ENCODE results near the gene HPRT1.

Gene HPRT1

GRCh38 chrX:134544513-134545151 is 84.7 kb downstream of the HPRT1 start:
- Histone ChIP-seq H3F3A (ENCODE audit: insufficient read depth, low read length) (peaks cover 6% of the 10 kb centered on the region; the same call in 1 of the 2 replicates), H3K4me1 (ENCODE audit: low read length) (0 out of 2 replicates have a peak, but pooled peaks cover 3% of the 10 kb centered on the region), H3K9ac (ENCODE audit: low read length) (no peak overlapping the region), H3K4me2 (ENCODE audit: low read depth, low read length) (no peak overlapping the region), H4K20me1 (ENCODE audit: insufficient read depth, low read length) (no peaks in the 10 kb centered on the region), H3K36me3 (replicated peaks; ENCODE audit: insufficient read depth, low read length) (no peaks in the 10 kb centered on the region), H3K9me3 (replicated peaks; ENCODE audit: insufficient read depth, low read length) (no peaks in the 10 kb centered on the region), H3K9me2 (replicated peaks; ENCODE audit: insufficient read depth, low read length) (no peaks in the 10 kb centered on the region), H2AFZ (ENCODE audit: low read length) (no peak overlapping the region), H3K79me2 (ENCODE audit: low read length) (no peaks in the 10 kb centered on the region), H3K4me3 (ENCODE audit: low read length) (no peak overlapping the region), H3K27ac (ENCODE audit: low read length) (no peak overlapping the region), H3K27me3 (replicated peaks; ENCODE audit: insufficient read depth, low read length) (no peaks in the 10 kb centered on the region)
- TF ChIP-seq EZH2phosphoT487 (IDR thresholded peaks at IDR 0.05; ENCODE audit: low read length) (no peak), CTCF (IDR thresholded peaks at IDR 0.05; ENCODE audit: low read length) (no peak), EZH2 (optimal IDR thresholded peaks at IDR 0.05; ENCODE audit: low read depth, low read length) (no peak)
- DNase-seq, result no peak

GRCh38 chrX:134545510-134545909 is 85.5 kb downstream of the HPRT1 start:
- no peak overlapping the region for H2AFZ ChIP-seq (ENCODE audit: low read length)
- DNase-seq, result no peak
- no peaks in the 10 kb centered on the region for H3K79me2 ChIP-seq (ENCODE audit: low read length)
- no peak overlapping the region for H3K9ac ChIP-seq (ENCODE audit: low read length)
- no peaks in the 10 kb centered on the region for H3K9me2 ChIP-seq (replicated peaks; ENCODE audit: insufficient read depth, low read length)
- H3F3A ChIP-seq (ENCODE audit: insufficient read depth, low read length), result peaks cover 6% of the 10 kb centered on the region; the same call in 1 of the 2 replicates
- H3K27ac ChIP-seq (ENCODE audit: low read length), result no peak overlapping the region
- no peak overlapping the region for H3K4me3 ChIP-seq (ENCODE audit: low read length)
- 0 out of 2 replicates have a peak, but pooled peaks cover 3% of the 10 kb centered on the region for H3K4me1 ChIP-seq (ENCODE audit: low read length)
- no peak overlapping the region for H3K4me2 ChIP-seq (ENCODE audit: low read depth, low read length)
- no peaks in the 10 kb centered on the region for H3K27me3 ChIP-seq (replicated peaks; ENCODE audit: insufficient read depth, low read length)
- TF ChIP-seq EZH2phosphoT487 (IDR thresholded peaks at IDR 0.05; ENCODE audit: low read length), result no peak
- no peak for TF ChIP-seq CTCF (IDR thresholded peaks at IDR 0.05; ENCODE audit: low read length)
- no peak for TF ChIP-seq EZH2 (optimal IDR thresholded peaks at IDR 0.05; ENCODE audit: low read depth, low read length)
- H4K20me1 ChIP-seq (ENCODE audit: insufficient read depth, low read length), result no peaks in the 10 kb centered on the region
- H3K9me3 ChIP-seq (replicated peaks; ENCODE audit: insufficient read depth, low read length), result no peaks in the 10 kb centered on the region
- H3K36me3 ChIP-seq (replicated peaks; ENCODE audit: insufficient read depth, low read length), result no peaks in the 10 kb centered on the region

- Histone ChIP-seq H3K4me2 (ENCODE audit: low read depth, low read length) (no peak overlapping the region), H2AFZ (ENCODE audit: low read length) (no peak overlapping the region), H3K4me1 (ENCODE audit: low read length) (0 out of 2 replicates have a peak, but pooled peaks cover 3% of the 10 kb centered on the region), H3K79me2 (ENCODE audit: low read length) (no peaks in the 10 kb centered on the region), H3K27ac (ENCODE audit: low read length) (no peak overlapping the region), H3K27me3 (replicated peaks; ENCODE audit: insufficient read depth, low read length) (no peaks in the 10 kb centered on the region), H3K36me3 (replicated peaks; ENCODE audit: insufficient read depth, low read length) (no peaks in the 10 kb centered on the region), H3K9ac (ENCODE audit: low read length) (no peak overlapping the region), H3F3A (ENCODE audit: insufficient read depth, low read length) (peaks cover 6% of the 10 kb centered on the region; the same call in 1 of the 2 replicates), H3K9me2 (replicated peaks; ENCODE audit: insufficient read depth, low read length) (no peaks in the 10 kb centered on the region), H3K9me3 (replicated peaks; ENCODE audit: insufficient read depth, low read length) (no peaks in the 10 kb centered on the region), H4K20me1 (ENCODE audit: insufficient read depth, low read length) (no peaks in the 10 kb centered on the region), H3K4me3 (ENCODE audit: low read length) (no peak overlapping the region)
- no peak for DNase-seq
- TF ChIP-seq CTCF (IDR thresholded peaks at IDR 0.05; ENCODE audit: low read length) (no peak), EZH2phosphoT487 (IDR thresholded peaks at IDR 0.05; ENCODE audit: low read length) (no peak), EZH2 (optimal IDR thresholded peaks at IDR 0.05; ENCODE audit: low read depth, low read length) (no peak)
These were observed 86.2 kb downstream of the HPRT1 start for GRCh38 chrX:134546187-134546586.
